ENCODE results near the gene AHI1.

GRCh38 chr6:135234492-135234780 is 263.1 kb downstream of the AHI1 start:
- TF ChIP-seq, protein P1, sequence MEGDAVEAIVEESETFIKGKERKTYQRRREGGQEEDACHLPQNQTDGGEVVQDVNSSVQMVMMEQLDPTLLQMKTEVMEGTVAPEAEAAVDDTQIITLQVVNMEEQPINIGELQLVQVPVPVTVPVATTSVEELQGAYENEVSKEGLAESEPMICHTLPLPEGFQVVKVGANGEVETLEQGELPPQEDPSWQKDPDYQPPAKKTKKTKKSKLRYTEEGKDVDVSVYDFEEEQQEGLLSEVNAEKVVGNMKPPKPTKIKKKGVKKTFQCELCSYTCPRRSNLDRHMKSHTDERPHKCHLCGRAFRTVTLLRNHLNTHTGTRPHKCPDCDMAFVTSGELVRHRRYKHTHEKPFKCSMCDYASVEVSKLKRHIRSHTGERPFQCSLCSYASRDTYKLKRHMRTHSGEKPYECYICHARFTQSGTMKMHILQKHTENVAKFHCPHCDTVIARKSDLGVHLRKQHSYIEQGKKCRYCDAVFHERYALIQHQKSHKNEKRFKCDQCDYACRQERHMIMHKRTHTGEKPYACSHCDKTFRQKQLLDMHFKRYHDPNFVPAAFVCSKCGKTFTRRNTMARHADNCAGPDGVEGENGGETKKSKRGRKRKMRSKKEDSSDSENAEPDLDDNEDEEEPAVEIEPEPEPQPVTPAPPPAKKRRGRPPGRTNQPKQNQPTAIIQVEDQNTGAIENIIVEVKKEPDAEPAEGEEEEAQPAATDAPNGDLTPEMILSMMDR (IDR thresholded peaks at IDR 0.05; ENCODE audit: poor library complexity), result no peak
- TF ChIP-seq EZH2 (IDR thresholded peaks at IDR 0.05; ENCODE audit: borderline replicate concordance) (no peak), EZH2phosphoT487 (IDR thresholded peaks at IDR 0.05; ENCODE audit: low read depth, severe bottlenecking, unreplicated experiment) (no peak)

All from hepatocyte (in vitro differentiated cells).